A549 (cell line): ENCODE measurements around the gene SRPK2. TPM values are rescaled to one million over a fixed set of nuclear protein-coding genes. Genes with fewer than 3 reads are reported as not detected.

Experiments
- ATAC-seq, 2 experiments: fragments of 200-7000 bp in 1 of 2; fragments of >200 bp in 1 of 2; cut with Nextera tagmentation in 1 of 2; cut with Tn5 transposase in 1 of 2; 3 replicates each; pipeline versions ENCODE4 v1.8.0 to v1.9.1; 2018 to 2020; ENCODE audit warnings: mild to moderate bottlenecking in 1 of 2, moderate library complexity in 1 of 2
- CTCF ChIA-PET: fragments of 300-600 bp; sonication (Branson Sonifier 250); formaldehyde crosslinking; extraction: SDS; loops from one replicate; lab custom pipeline; 2021; ENCODE audit warnings: antibody characterized with exemption, inconsistent platforms; lab: Yijun Ruan, JAX
- POLR2A ChIA-PET: fragments of 350-600 bp; formaldehyde crosslinking; extraction: SDS; loops from one replicate; lab custom pipeline; 2021; ENCODE audit warnings: antibody characterized with exemption, inconsistent platforms; lab: Yijun Ruan, JAX
- DNase-seq, 2 experiments: peaks; one replicate each; pipeline versions ENCODE4 v3.0.0 to v3.0.0-alpha.2; 2011 to 2016; ENCODE audit warnings: low read depth in 1 of 2, low spot score in 1 of 2
- FAIRE-seq: peaks from 2 replicates; lab custom pipeline; 2011; peaks lifted over from hg19 to GRCh38; lab: Jason Lieb, UNC
- H3K27ac ChIP-seq, 2 experiments: fragments of >200 bp; sonication (Bioruptor Twin); formaldehyde crosslinking; 3 replicates each; pipeline ENCODE4 v1.5.1; 2016 to 2017
- H3K4me1 ChIP-seq: fragments of >200 bp; sonication (Bioruptor Twin); formaldehyde crosslinking; 3 replicates; pipeline ENCODE4 v1.6.1; 2016
- H3K4me2 ChIP-seq: fragments of >200 bp; sonication (Bioruptor Twin); formaldehyde crosslinking; 3 replicates; pipeline ENCODE4 v1.6.1; 2016
- H3K4me3 ChIP-seq: fragments of >200 bp; sonication (Bioruptor Twin); formaldehyde crosslinking; 3 replicates; pipeline ENCODE4 v1.5.1; 2016
- H3K9me3 ChIP-seq: fragments of >200 bp; sonication (Bioruptor Twin); formaldehyde crosslinking; 3 replicates; pipeline ENCODE4 v1.6.1; 2016
- BCL3 ChIP-seq: fragments of >200 bp; sonication (Bioruptor Twin); formaldehyde crosslinking; IDR thresholded peaks from 3 replicates; pipeline ENCODE4 v1.6.1; 2016
- BHLHE40 ChIP-seq: IDR thresholded peaks from 2 replicates; pipeline ENCODE4 v1.6.1; 2012; ENCODE audit warnings: low read depth, low read length, inconsistent platforms
- EHF ChIP-seq: fragments of 250-450 bp; sonication (Bioruptor Pico); IDR thresholded peaks from 2 replicates; pipeline ENCODE4 v1.5.0; 2020; ENCODE audit warnings: mild to moderate bottlenecking
- EP300 ChIP-seq, 2 experiments: fragments of >200 bp; sonication (Bioruptor Twin); formaldehyde crosslinking; IDR thresholded peaks; 2 replicates in 1 of 2; 3 replicates in 1 of 2; pipeline ENCODE4 v1.6.1; 2016 to 2017
- FOXS1 ChIP-seq: fragments of 250-450 bp; sonication (Bioruptor Pico); IDR thresholded peaks from 2 replicates; pipeline ENCODE4 v1.5.0; 2020; ENCODE audit warnings: mild to moderate bottlenecking, moderate library complexity
- GATA3 ChIP-seq: IDR thresholded peaks from 2 replicates; pipeline ENCODE4 v1.6.1; 2012; ENCODE audit warnings: borderline replicate concordance
- HDAC2 ChIP-seq: fragments of 200-600 bp; sonication (generic); IDR thresholded peaks from 2 replicates; pipeline ENCODE4 v1.6.1; 2016
- HOXA7 ChIP-seq: fragments of 250-450 bp; sonication (Bioruptor Pico); IDR thresholded peaks from 2 replicates; pipeline ENCODE4 v1.5.0; 2020; ENCODE audit warnings: mild to moderate bottlenecking, moderate library complexity
- HOXB13 ChIP-seq: fragments of 250-450 bp; sonication (Bioruptor Pico); IDR thresholded peaks from 2 replicates; pipeline ENCODE4 v1.5.0; 2020; ENCODE audit warnings: low read depth, mild to moderate bottlenecking, moderate library complexity
- JUN ChIP-seq, 2 experiments: fragments of >200 bp; sonication (Bioruptor Twin); formaldehyde crosslinking; IDR thresholded peaks; 2 replicates in 1 of 2; 3 replicates in 1 of 2; pipeline ENCODE4 v1.6.1; 2016 to 2017
- MAFK ChIP-seq: fragments of 450-650 bp; IDR thresholded peaks from 2 replicates; pipeline ENCODE4 v1.6.1; 2014; ENCODE audit not compliant: partially characterized antibody
- MYC ChIP-seq: IDR thresholded peaks from 2 replicates; pipeline ENCODE4 v1.6.1; 2012; ENCODE audit warnings: mild to moderate bottlenecking, inconsistent platforms, low read length, improper control_type of control experiment, borderline replicate concordance
- NFE2L2 ChIP-seq: fragments of 150-350 bp; conservative IDR thresholded peaks from 2 replicates; pipeline ENCODE4 v1.6.1; 2014; ENCODE audit warnings: low read length
- PBX3 ChIP-seq: IDR thresholded peaks from 2 replicates; pipeline ENCODE4 v1.6.1; 2012
- PHF8 ChIP-seq: fragments of 200-600 bp; sonication (generic); IDR thresholded peaks from 2 replicates; pipeline ENCODE4 v1.6.1; 2016; ENCODE audit warnings: low read depth, mild to moderate bottlenecking, antibody characterized with exemption, moderate library complexity, borderline replicate concordance
- POLR2AphosphoS2 ChIP-seq: conservative IDR thresholded peaks from 2 replicates; pipeline ENCODE4 v1.6.1; 2012; ENCODE audit warnings: low read length, improper control_type of control experiment, inconsistent platforms
- RCOR1 ChIP-seq: fragments of 150-350 bp; IDR thresholded peaks from 2 replicates; pipeline ENCODE4 v1.6.1; 2014; ENCODE audit warnings: antibody characterized with exemption, low read length, low read depth
- SREBF2 ChIP-seq: fragments of 450-650 bp; IDR thresholded peaks from 2 replicates; pipeline ENCODE4 v1.6.1; 2014; ENCODE audit warnings: mild to moderate bottlenecking, moderate library complexity
- ZC3H11A ChIP-seq: fragments of 450-650 bp; IDR thresholded peaks from 2 replicates; pipeline ENCODE4 v1.6.1; 2014; ENCODE audit warnings: antibody characterized with exemption, mild to moderate bottlenecking
- ZFP36 ChIP-seq: fragments of 450-650 bp; IDR thresholded peaks from 2 replicates; pipeline ENCODE4 v1.6.1; 2014; ENCODE audit warnings: borderline replicate concordance; ENCODE audit not compliant: partially characterized antibody
- ZNF302 ChIP-seq: fragments of 250-450 bp; sonication (Bioruptor Pico); IDR thresholded peaks from 2 replicates; pipeline ENCODE4 v1.9.0; 2021; ENCODE audit warnings: inconsistent platforms, mild to moderate bottlenecking, moderate library complexity
- ZSCAN20 ChIP-seq: fragments of 250-450 bp; sonication (Bioruptor Pico); IDR thresholded peaks from 2 replicates; pipeline ENCODE4 v1.8.0; 2022; ENCODE audit warnings: mild to moderate bottlenecking, moderate library complexity
- WGBS: methylation state at CpG from one replicate; pipeline ENCODE4 v1.1.6; 2017; ENCODE audit errors: missing lambda C conversion rate; 5-methylcytosine and 5-hydroxymethylcytosine counted together
- polyA plus RNA-seq, 4 experiments: library from polyadenylated mRNA; depleted of rRNA in 3 of 4; stranded (reverse); fragments of >200 nt; fragmentation: RNase III in 1 of 4; extraction: RNeasy Plus Mini Kit Qiagen cat#74134 plus additional on column Dnase treatment in 1 of 4; gene quantifications; 2 replicates in 3 of 4; 3 replicates in 1 of 4; pipeline ENCODE4 v1.2.3, GENCODE V29; 2011 to 2017
- TF ChIP-seq, protein P1 (sequence below): fragments of 200-600 bp; sonication (generic); IDR thresholded peaks from 2 replicates; pipeline ENCODE4 v1.6.1; 2016; ENCODE audit warnings: antibody characterized with exemption, mild to moderate bottlenecking, moderate library complexity
- TF ChIP-seq, protein P2 (sequence below): IDR thresholded peaks from 2 replicates; pipeline ENCODE4 v1.6.1; 2012
- TF ChIP-seq, protein P3 (sequence below): fragments of >200 bp; sonication (Bioruptor Twin); formaldehyde crosslinking; IDR thresholded peaks from 2 replicates; pipeline ENCODE4 v1.6.1; 2016
- TF ChIP-seq, protein P4 (sequence below): fragments of 250-450 bp; sonication (Bioruptor Pico); IDR thresholded peaks from 2 replicates; pipeline ENCODE4 v1.5.0; 2020; ENCODE audit warnings: low read depth, mild to moderate bottlenecking, moderate library complexity
- TF ChIP-seq, protein P5 (sequence below): fragments of 450-650 bp; IDR thresholded peaks from 2 replicates; pipeline ENCODE4 v1.6.1; 2014; ENCODE audit warnings: antibody characterized with exemption

The SRPK2 gene
- polyA plus RNA-seq, 2 of the 4 experiments (the other 2 are of a cell fraction), result 23.0 to 30.9 TPM

DNA sequence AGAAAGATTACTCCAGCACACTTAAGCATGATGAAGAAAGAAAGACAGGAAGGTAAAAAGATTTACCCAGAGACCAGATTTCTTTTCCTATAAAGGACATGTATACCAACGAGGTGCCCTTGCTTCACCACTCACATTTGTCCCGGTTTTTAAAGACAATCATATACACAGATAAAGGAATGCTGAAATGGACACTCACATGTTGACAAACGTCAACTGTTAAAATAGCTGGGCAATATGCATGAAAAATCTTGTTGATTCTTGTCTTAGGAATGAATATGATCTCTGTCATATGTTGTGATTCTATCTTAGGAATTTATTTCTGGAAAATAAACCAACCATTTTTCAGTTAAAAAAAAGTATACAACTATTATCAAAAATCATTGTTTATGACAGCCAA is 158.2 kb downstream of the SRPK2 start:
- no peak overlapping the region for H3K4me3 ChIP-seq
- H3K4me2 ChIP-seq, result no peak overlapping the region
- FAIRE-seq, result no peak
- no peak overlapping the region for H3K27ac ChIP-seq
- no peak for DNase-seq
- POLR2A ChIA-PET, result no interaction called here
- no peaks in the 10 kb centered on the region for H3K9me3 ChIP-seq
- TF ChIP-seq, protein P1, sequence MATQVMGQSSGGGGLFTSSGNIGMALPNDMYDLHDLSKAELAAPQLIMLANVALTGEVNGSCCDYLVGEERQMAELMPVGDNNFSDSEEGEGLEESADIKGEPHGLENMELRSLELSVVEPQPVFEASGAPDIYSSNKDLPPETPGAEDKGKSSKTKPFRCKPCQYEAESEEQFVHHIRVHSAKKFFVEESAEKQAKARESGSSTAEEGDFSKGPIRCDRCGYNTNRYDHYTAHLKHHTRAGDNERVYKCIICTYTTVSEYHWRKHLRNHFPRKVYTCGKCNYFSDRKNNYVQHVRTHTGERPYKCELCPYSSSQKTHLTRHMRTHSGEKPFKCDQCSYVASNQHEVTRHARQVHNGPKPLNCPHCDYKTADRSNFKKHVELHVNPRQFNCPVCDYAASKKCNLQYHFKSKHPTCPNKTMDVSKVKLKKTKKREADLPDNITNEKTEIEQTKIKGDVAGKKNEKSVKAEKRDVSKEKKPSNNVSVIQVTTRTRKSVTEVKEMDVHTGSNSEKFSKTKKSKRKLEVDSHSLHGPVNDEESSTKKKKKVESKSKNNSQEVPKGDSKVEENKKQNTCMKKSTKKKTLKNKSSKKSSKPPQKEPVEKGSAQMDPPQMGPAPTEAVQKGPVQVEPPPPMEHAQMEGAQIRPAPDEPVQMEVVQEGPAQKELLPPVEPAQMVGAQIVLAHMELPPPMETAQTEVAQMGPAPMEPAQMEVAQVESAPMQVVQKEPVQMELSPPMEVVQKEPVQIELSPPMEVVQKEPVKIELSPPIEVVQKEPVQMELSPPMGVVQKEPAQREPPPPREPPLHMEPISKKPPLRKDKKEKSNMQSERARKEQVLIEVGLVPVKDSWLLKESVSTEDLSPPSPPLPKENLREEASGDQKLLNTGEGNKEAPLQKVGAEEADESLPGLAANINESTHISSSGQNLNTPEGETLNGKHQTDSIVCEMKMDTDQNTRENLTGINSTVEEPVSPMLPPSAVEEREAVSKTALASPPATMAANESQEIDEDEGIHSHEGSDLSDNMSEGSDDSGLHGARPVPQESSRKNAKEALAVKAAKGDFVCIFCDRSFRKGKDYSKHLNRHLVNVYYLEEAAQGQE, result no peak
- TF ChIP-seq, protein P2, sequence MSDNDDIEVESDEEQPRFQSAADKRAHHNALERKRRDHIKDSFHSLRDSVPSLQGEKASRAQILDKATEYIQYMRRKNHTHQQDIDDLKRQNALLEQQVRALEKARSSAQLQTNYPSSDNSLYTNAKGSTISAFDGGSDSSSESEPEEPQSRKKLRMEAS, result no peak
- TF ChIP-seq BCL3 (no peak), PHF8 (no peak), ZSCAN20 (CRISPR knock-in tag) (no peak), ZC3H11A (no peak), SREBF2 (no peak), JUN (IDR thresholded peaks at IDR 0.05) (no peak), HOXB13 (CRISPR knock-in tag) (no peak), EHF (CRISPR knock-in tag) (no peak), GATA3 (no peak), ZFP36 (no peak), MAFK (no peak), MYC (no peak), POLR2AphosphoS2 (no peak), PBX3 (no peak), RCOR1 (no peak)
- TF ChIP-seq, protein P3, sequence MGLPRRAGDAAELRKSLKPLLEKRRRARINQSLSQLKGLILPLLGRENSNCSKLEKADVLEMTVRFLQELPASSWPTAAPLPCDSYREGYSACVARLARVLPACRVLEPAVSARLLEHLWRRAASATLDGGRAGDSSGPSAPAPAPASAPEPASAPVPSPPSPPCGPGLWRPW, result no peak
- ATAC-seq, result no peak
- peaks cover 4% of the 10 kb centered on the region; the same call in 2 of the 3 replicates for H3K4me1 ChIP-seq
- CTCF ChIA-PET, result interaction anchor here (2.4 kb wide), 1 partner anchor 7 kb away, joined by 6 read pairs; no protein-coding TSS in a partner anchor
- WGBS, result 63% methylated on average over 3 of the region's 3 CpGs

- no peak for DNase-seq
- FAIRE-seq, result no peak
- peaks cover 12% of the 10 kb centered on the region for H3K4me1 ChIP-seq
- 97% methylated on average over 5 of the region's 5 CpGs for WGBS
- TF ChIP-seq, protein P4, sequence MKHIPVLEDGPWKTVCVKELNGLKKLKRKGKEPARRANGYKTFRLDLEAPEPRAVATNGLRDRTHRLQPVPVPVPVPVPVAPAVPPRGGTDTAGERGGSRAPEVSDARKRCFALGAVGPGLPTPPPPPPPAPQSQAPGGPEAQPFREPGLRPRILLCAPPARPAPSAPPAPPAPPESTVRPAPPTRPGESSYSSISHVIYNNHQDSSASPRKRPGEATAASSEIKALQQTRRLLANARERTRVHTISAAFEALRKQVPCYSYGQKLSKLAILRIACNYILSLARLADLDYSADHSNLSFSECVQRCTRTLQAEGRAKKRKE, result no peak
- TF ChIP-seq JUN (IDR thresholded peaks at IDR 0.05) (no peak), NFE2L2 (no peak), ZC3H11A (no peak), BHLHE40 (no peak), EP300 (IDR thresholded peaks at IDR 0.05) (no peak), HOXA7 (CRISPR knock-in tag) (no peak), HDAC2 (no peak), EHF (CRISPR knock-in tag) (no peak), ZFP36 (no peak), FOXS1 (CRISPR knock-in tag) (no peak), ZNF302 (CRISPR knock-in tag) (no peak)
- TF ChIP-seq, protein P5, sequence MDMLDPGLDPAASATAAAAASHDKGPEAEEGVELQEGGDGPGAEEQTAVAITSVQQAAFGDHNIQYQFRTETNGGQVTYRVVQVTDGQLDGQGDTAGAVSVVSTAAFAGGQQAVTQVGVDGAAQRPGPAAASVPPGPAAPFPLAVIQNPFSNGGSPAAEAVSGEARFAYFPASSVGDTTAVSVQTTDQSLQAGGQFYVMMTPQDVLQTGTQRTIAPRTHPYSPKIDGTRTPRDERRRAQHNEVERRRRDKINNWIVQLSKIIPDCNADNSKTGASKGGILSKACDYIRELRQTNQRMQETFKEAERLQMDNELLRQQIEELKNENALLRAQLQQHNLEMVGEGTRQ, result no peak
- TF ChIP-seq, protein P2, result no peak
- TF ChIP-seq, all 56 proteins: peak for 0
- no peak for ATAC-seq
- CTCF ChIA-PET, result interaction anchor here (1.0 to 2.4 kb wide), 3 partner anchors 8 to 19 kb away, joined by 3 to 6 read pairs (median 5); no protein-coding TSS in a partner anchor
- POLR2A ChIA-PET, result no interaction called here
- Histone ChIP-seq H3K4me3 (no peak overlapping the region), H3K27ac (no peak overlapping the region), H3K9me3 (no peaks in the 10 kb centered on the region), H3K4me2 (no peak overlapping the region)
These were observed 159.1 kb downstream of the SRPK2 start for GRCh38 chr7:105229641-105230040.
